Hepatic stellate cell (primary cell): ENCODE data around the gene RAB36.

ENCODE experiments used
- DNase-seq: peaks from one replicate; pipeline ENCODE4 v3.0.0; 2011; ENCODE audit warnings: low spot score

Gene RAB36

GRCh38 chr22:23158516-23159290 is 13.4 kb downstream of the RAB36 start:
- DNase-seq = no peak

- no peak for DNase-seq
Observed at GRCh38 chr22:23159291-23159630, 14.0 kb downstream of the RAB36 start.

- no peak for DNase-seq
Observed at GRCh38 chr22:23161029-23161428, 15.8 kb downstream of the RAB36 start.

GRCh38 chr22:23161574-23161973 is 16.3 kb downstream of the RAB36 start:
- DNase-seq = no peak

- DNase-seq = no peak
Observed at GRCh38 chr22:23163665-23164064, 18.4 kb downstream of the RAB36 start.

GRCh38 chr22:23164091-23164490 is 18.8 kb downstream of the RAB36 start:
- no peak for DNase-seq

- no peak for DNase-seq
Observed at GRCh38 chr22:23166042-23166831, 21.0 kb downstream of the RAB36 start.

- DNase-seq = no peak
Observed at GRCh38 chr22:23166841-23167616, 21.8 kb downstream of the RAB36 start.

GRCh38 chr22:23168391-23169042 is 23.2 kb downstream of the RAB36 start:
- no peak for DNase-seq

- DNase-seq = no peak
Observed at GRCh38 chr22:23169043-23169406, 23.7 kb downstream of the RAB36 start.

- DNase-seq = no peak
Observed at GRCh38 chr22:23175817-23176644, 30.8 kb downstream of the RAB36 start.

- DNase-seq = no peak
Observed at GRCh38 chr22:23176645-23177027, 31.4 kb downstream of the RAB36 start.

- DNase-seq = no peak
Observed at GRCh38 chr22:23177197-23177596, 31.9 kb downstream of the RAB36 start.

- peak; percentile 91 for DNase-seq
Observed at GRCh38 chr22:23178512-23179254, 33.4 kb downstream of the RAB36 start.

- DNase-seq = no peak
Observed at GRCh38 chr22:23179381-23180299, 34.4 kb downstream of the RAB36 start.

GRCh38 chr22:23180301-23180892 is 35.1 kb downstream of the RAB36 start, which contains the start of gene BCR:
Gene BCR, plus strand, starts transcription at chr22:23180509. Its CDS starts 452 bp downstream, at chr22:23180961.
- DNase-seq = peak; percentile 88

- DNase-seq = no peak
Observed at GRCh38 chr22:23180893-23181720, 35.8 kb downstream of the RAB36 start.

- DNase-seq = no peak
Observed at GRCh38 chr22:23181721-23182308, 36.5 kb downstream of the RAB36 start.
